ENCODE data around the gene DLGAP4. TPM values are rescaled to one million over a fixed set of nuclear protein-coding genes. Genes with fewer than 3 reads are reported as not detected.

The DLGAP4 gene
- total RNA-seq, 1 donor from 2014 or later, result 83.1 TPM

DNA sequence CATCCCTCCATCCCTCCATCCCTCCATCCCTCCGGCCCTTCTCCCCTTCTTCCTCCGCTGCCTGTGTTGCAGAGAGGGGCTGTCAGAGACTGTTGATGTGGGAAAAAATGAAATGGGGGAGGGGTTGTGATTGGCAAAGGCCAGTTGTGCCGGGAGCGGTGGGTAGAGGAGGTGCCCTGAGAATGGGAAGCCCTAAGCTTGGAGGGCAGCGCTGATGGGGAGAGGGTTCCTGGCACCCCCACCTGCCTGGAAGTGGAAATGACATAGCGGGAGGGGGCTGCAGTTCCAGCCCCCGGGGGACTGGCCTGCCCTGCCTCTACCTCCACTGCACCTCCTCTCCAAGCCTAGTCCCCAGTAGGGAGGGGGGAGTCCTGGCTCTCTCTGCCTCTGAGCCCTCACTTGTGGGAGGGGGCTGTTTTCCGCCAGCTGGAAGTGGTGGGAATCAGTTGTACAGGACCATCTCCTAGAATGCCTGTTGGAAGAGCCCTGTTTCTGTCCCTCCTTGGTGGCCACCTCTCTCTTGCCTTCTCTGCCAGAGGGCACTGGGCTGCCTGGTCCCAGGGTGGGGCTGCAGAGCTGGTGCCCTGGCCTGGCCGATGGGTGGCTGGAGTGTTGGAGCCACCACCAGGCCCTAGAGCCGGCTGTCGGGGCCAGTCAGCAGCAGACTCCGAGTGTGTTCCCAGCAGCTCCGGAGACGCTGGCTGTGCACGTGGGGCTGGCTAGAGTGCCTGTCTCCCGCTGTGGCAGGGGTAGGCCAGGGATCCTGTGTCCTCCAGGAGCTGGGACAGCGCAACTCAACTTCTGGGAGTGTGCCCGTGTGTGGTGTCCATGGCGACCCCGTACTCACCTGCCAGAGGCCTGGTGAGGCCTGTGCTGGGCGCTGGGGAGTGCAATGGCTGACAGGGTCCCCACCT is 1.5 kb downstream of the DLGAP4 start:
- DNase-seq (ENCODE audit: low spot score), result peak; percentile 81

- DNase-seq (ENCODE audit: low spot score), result peak; percentile 76
Measured at GRCh38 chr20:36308353-36308752, 2.2 kb downstream of the DLGAP4 start.

GRCh38 chr20:36308986-36309385 is 2.8 kb downstream of the DLGAP4 start:
- DNase-seq (ENCODE audit: low spot score), result peak; percentile 37

- peak; percentile 49 for DNase-seq (ENCODE audit: low spot score)
Measured at GRCh38 chr20:36309643-36310042, 3.5 kb downstream of the DLGAP4 start.

- DNase-seq (ENCODE audit: low spot score), result peak; percentile 81
Measured at GRCh38 chr20:36310215-36310981, 4.3 kb downstream of the DLGAP4 start.

GRCh38 chr20:36311141-36311853 is 5.2 kb downstream of the DLGAP4 start:
- peak; percentile 69 for DNase-seq (ENCODE audit: low spot score)

GRCh38 chr20:36311854-36312723 is 6.0 kb downstream of the DLGAP4 start:
- peak; percentile 69 for DNase-seq (ENCODE audit: low spot score)

DNA sequence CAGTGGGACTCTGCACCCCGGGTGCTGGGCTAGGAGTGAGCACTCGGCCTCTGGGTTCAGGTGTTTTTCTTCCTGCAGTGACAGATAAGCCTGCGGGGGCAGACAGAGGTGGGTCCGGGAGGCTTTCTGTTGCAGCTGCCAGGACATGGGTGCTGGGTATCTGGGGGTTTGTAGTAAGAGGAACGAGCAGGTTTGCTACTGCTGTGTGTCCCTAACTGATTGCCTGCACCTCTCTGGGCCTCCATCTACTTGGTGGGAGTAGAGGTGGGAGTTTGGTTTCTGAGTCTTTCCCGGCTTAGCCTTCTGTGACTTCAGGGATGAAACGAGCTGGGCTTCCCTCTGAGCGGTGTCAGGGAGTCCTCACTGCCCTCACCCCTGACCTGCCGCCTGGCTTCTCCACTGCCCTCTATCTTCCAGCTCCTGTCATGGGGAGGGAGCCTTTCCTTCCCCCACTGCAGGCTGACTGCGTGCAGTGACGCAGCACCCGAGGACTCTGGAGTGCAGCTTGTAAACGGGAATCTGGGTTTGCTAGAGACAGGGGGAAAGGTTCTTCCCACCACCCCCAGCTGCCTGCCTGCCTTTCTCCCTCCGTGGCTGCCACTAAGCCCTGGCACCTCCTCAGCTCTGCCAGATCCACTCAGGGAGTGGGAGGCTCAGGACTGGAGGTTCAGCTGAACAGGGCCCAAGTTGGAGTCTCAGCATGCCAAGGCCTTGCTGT is 6.7 kb downstream of the DLGAP4 start:
- peak; percentile 69 for DNase-seq (ENCODE audit: low spot score)

GRCh38 chr20:36313476-36313875 is 7.3 kb downstream of the DLGAP4 start:
- peak; percentile 84 for DNase-seq (ENCODE audit: low spot score)

GRCh38 chr20:36313926-36314325 is 7.8 kb downstream of the DLGAP4 start:
- peak; percentile 71 for DNase-seq (ENCODE audit: low spot score)

DNA sequence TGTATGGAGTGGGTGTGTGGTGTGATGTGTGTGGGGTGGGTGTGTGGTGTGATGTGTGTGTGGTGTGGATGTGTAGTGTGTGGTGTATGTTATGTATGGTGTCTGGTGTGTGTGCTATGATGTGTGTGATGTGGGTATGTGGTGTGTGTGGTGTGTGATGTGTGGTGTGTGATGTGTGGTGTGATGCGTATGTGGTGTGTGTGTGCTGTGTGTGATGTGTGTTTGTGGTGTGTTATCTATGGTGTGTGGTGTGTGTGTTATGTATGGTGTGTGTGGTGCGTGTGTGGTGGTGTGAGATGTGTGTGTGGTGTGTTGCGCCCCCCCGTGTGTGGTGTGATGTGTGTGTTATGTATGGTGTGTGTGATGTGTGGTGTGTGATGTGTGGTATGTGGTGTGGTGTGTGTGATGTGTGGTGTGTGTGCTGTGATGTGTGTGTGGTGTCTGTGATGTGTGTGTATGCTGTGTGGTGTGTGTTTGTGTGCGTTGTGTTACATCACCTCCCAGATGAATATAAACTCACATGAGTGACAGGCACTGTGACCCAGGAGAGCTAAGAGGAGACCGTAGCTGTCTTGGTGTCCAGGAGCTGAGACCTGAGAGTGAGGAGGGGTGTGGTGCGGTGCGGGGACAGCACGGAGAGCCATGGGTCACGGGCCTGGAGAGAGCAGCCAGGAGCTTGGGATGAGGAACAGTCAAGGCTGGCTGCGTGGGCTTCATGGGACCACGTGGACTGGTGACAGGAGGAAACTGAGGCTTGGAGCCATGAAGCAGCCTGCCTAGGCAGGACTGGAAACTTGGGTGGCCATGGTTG is 8.8 kb downstream of the DLGAP4 start:
- peak; percentile 71 for DNase-seq (ENCODE audit: low spot score)

- DNase-seq (ENCODE audit: low spot score), result peak; percentile 88
Measured at GRCh38 chr20:36315545-36316351, 9.6 kb downstream of the DLGAP4 start.

- DNase-seq (ENCODE audit: low spot score), result peak; percentile 59
Measured at GRCh38 chr20:36317675-36318074, 11.5 kb downstream of the DLGAP4 start.

DNA sequence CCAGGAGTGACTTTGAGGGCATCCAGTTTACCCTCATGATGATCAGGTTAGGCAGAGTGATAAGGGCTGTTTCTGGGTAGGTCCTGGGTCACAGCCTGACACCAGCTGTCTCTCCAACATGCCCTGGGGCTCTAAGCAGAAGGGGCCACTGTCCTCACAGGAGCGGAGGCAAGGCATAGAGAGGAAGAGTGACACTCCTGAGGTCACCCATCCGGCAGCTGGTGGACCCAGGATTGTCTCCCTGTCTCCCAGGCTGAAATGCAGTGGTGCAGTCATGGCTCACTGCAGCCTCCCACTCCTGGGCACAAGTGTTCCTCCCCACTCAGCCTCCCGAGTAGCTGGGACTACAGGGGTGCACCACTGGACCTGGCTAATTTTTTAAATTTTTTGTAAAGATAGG is 12.0 kb downstream of the DLGAP4 start:
- DNase-seq (ENCODE audit: low spot score), result no peak

DNA sequence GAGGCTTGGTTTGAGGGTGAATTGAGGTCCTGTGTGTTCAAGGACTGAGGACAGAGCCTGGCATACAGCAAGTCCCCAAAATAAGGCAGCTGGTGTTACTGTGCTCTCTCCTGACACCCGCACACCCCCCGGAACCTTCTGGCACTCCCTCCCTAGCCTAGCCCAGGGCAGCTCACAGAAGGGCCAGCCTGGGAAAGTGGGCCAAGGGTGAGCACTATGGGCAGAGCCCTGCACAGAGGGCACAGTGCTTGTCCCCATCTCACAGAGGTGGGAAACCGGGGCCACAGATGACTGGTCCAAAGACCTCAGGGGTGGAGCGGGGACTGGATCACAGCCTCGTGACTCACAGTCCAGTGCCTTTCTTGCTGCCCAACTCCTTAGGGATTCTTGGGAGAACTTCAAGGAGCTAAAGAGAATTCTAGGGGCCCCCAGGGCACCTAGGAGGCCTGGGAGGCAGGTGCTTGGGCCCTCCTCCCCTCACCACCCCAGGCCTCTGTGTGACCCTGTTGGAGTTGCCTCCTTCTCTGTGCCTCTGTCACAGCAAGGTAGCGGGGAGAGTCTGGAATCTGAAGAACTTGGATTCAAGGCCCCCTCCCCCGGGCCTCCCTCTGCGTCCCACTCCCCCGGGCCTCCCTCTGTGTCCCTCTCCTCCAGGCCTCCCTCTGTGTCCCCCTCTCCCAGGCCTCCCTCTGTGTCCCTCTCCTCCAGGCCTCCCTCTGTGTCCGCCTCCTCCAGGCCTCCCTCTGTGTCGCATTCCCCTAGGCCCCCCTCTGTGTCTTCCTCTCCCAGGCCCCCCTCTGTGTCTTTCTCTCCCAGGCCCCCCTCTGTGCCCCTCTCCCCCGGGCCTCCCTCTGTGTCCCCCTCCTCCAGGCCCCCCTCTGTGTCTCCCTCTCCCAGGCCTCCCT is 13.5 kb downstream of the DLGAP4 start:
- no peak for DNase-seq (ENCODE audit: low spot score)

- no peak for DNase-seq (ENCODE audit: low spot score)
Measured at GRCh38 chr20:36320261-36320897, 14.2 kb downstream of the DLGAP4 start.
